Left hindlimb (tissue), 1 donor: ENCODE data around the gene CTNND2.

ENCODE experiments used
- DNase-seq: peaks from one replicate; pipeline ENCODE4 v3.0.0-alpha.2; 2018

CTNND2 gene

DNA sequence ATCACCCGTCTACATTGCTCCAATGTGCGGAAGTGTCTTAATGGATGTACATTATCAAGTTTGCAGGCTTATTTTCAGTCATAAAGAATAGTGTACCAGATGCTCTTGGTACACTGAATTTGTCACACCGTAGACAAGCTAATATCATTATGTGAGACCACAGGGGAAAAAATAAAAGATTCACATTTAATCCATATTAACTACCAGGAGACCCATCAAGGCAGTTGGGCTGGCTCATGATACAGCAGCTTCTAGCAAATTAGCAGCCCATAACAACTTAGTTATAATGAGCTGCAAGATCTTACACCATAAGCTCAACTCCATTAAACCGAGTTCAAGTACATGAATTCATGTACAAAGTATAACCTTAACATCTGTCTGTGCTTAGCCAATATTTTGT lies 324.9 kb downstream of the CTNND2 start:
- DNase-seq = no peak

DNA sequence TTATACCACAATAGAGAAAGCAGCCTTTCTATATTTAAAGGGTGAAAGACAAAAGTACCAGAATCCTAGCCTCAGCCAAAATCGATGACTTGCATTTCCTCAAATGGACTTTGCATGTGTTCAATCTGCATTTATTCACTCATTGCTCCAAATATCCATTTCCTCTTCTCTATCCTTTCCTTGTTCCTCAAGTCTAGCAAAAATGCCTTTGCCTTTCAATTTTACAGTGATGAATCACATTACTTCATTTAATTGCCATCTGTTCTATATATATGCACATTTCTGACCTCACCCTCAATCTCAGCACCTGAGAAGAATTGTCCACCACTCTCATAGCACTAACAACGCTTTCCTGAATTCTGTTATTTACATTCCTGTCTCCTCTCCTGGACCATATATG lies 329.5 kb downstream of the CTNND2 start:
- DNase-seq = no peak

DNA sequence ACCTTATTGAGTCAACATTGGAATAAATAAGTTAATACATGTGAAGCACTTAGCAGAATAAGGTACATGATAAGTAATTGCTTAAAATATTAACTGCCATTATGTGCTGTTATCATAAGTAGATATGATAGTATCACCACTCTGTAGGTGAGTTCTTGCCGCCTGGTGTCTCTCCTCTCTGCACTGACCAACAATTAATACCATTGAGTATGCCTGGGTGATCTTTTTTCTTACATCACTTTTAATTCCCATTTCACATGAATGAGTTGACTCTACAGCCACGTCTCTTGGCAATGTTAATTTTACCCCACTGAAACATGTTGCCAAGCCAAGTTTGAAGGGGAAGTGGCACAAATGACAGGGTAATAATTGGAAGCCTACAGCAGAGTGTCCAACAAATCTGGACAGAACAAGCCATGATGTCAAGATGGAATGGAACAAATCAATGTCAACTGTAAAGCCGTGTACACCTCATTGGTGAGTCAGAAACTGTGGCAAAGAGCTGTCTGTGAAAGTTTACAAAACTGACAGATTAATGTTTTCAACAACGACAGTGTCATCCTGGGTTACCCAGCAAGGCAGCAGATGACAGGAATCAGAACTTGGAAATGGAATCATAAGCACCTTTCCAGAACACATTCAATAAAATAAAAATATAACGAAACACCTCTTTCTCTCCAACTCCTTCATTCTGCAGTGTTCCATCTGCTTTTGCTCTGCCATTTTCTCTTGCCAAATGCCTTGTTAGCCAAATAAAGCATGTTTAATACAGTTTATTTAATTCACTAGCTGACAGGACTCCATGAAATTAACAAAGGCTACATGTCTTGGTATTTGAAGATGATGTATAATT lies 330.9 kb downstream of the CTNND2 start:
- DNase-seq = no peak

DNA sequence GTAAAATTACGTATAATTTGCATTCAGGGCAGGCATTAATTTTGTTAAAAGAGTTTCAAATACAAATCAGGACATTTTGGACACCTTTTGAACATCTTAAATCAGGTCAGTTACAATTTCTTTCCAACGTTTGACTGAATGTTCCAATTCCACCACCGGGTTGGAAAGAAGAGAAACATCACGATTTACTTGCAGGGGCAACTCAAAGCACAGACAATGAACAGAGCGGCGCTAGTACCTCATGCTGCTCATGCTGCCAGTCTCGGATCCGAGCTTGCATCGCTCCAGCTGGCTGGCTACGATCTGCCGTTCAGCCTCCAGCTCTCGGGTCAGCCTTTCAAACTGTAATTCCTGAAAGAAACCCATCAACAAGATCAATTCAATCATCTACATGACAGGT lies 339.5 kb downstream of the CTNND2 start:
- DNase-seq = no peak

DNA sequence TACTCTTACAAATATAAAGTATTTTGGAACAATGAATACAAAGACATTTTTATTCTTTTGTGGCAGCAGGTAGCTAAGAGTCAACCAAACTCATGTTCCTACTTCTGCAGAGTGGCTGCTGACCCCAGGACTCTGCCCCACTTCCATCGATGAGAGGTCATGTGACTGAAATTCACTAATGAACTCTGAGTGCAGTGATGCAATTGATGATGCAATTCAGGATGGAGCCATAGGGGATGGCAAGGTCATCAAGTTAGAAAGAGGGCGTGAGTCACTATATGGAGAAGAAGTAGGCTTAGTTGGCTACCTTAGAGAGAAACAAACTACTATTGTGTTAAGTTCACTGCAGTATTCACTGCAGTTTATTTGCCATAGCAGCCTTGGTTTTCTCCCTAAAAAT lies 340.4 kb downstream of the CTNND2 start:
- no peak for DNase-seq

DNA sequence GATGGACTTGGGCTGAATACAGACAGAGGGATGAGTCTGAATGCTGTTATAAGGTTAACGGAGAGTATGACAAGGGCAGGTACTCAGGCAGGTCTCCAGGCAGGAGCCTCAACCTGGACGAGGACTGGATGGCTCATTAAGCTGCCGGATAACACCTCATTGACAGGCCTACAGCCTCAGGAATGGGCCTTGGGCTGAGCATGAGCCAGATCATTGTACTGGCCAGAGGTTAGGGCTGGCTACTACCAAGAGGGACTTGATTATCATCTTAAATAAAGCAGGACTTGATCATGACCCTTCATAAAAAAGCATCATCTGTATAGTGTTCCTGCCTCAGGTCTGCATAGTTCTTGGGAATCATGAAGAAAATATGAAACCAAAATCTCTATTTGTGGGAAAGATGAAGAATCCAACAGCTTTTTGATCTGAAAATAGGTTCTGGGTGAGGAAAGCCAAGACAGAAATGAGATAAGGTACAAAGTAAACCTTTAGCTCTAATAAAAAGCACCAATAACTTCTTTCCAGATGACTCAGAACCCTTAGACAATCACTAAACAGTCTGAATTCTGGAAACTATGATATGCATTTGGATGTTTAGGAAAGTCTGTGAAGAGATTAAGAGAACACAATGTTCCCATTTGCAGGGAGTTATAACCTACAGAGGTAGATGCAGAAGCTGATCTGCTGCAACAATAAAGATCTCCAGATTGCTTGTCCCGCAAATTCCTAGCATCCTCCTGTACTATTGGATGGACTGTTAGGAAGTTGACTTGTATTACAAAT lies 343.1 kb downstream of the CTNND2 start:
- no peak for DNase-seq

DNA sequence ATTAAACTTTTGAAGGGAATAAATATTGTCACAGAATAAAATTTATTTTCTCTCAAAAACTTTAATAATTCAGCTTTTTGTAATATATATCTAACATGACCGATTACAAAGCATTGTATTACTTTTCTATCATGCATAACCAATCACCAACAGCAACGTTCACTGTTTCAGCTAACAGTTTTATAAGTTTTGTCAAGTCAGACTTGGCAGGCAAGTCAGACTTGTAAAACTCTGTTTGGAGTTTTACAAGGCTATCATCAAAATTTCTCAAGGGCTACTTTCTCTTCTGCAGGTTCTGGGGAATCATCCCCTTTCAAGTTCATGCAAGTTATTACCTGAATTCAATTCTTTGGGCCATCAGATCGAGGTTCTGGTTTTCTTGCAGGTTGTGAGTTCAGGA lies 347.2 kb downstream of the CTNND2 start:
- no peak for DNase-seq

DNA sequence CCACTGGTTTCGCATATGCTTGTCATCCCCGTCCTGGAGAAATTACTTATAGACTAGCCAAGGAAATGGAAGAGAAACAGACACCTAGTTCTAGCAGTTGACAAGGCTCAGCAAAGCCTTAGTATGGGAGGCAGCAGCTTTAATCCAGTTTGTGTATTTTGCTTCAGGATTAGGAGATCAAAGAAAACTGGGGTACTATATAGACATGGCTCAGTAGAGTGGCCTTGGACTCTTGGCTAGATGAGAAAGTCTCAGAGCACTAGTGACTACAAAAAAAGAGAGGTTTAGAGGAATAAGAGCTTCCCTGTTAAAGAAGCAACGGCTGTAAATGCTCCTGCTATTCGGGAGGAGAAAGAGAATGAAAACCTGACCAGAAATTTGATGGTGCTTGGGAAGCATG lies 349.1 kb downstream of the CTNND2 start:
- no peak for DNase-seq

DNA sequence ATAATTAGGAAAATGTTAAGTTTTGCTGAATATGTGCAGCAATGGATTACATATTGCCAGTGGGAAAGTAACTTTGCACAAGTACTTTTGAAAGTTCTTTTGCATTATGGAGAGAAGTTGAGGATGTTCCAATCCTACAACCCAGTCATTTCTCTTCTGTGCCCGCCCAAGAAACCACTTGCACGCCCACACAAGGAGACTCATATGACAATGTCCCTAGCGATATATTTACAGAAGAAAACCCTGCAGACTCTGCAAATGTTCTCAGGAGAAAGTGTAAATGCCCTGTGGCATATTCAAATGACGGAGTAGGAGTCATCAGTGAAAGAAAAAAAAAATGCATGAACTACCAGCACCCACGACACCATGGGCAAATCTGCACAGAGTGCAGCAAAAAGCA lies 356.5 kb downstream of the CTNND2 start:
- no peak for DNase-seq

DNA sequence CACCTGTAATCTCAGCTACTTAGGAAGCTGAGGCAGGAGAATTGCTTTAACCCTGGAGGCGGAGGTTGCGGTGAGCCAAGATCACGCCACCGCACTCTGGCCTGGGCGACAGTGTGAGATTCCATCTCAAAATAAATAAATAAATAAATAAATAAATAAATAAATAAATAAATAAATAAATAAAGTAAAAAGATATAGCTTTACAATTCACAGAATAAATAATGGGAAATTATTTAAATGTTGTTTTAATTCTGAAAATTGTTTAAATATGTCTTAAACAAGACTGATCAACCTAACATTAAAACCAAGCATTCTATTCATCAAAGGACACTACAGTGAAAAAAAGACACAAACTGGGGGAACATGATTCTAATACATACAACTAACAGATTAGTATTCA lies 357.1 kb downstream of the CTNND2 start:
- DNase-seq = no peak

DNA sequence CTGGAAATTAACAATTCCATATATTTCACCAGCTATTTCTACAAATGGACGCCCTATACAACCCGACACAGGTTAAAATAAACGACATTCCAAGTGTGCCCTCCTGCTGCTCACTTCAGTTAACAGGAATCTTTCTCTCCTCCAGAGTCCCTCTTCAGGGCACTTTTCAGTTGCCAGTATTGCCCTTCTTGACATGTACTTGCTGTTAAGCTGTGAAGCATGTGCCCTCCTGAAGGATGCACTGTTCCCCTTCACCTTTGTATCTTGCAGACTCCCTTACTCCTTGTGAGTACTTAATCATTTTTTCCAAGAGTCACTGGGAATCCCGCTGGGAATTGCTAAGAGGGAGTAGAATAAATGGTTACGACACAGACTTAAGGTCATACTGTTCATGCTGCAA lies 364.1 kb downstream of the CTNND2 start:
- DNase-seq = no peak

DNA sequence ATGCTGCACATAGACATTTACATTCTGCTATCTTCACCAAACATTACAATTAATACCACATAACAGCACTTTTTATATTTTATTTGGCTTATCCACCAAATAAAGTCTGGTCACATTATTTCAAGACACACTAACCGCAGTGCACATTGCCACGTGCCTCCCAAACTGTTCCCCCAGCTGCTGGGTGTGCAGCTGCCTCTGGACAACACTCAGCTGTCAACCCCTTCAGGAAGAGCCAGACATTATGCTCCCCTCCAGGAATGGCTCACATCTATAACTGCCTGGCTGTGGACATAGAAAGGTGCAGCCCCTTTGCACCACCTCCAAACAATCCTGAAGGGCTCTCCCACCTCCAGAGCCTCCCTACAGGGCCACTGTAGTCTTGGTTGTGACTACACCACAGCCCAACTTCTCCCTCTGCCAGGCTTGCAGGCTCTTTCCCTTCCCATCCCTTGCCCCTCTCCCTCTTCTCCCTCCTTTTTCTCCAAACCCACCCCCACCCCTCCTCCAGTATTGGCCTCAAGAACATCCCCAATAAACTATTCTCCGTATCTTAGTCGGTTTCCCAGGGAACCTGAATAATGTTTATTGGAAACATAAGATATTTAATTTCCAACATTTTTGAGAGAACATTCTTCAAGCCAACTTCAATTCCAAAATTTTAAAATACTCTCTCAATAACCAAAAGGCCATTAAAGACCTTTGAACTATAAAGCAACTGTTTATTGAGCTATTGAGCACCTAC lies 372.3 kb downstream of the CTNND2 start:
- peak; percentile 46 for DNase-seq

DNA sequence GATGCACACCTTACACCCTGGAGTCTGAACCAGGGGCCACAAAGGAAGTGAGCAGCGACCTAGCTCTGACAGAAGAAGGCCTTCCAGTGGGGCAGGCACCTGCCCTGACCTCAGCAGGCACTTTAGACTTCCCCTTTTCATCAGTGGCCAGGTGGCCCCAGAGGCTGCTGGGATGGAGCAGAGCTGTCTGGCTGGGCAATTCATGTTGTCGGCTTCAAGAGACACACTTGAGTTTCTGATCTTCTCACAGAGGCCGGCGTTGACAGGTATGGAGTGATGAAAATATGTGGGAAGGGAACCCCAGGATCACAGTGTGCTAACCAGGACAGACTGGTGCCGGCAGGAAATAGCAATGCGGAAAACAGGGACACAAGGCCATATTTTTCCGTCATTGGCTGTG lies 375.5 kb downstream of the CTNND2 start:
- DNase-seq = no peak

DNA sequence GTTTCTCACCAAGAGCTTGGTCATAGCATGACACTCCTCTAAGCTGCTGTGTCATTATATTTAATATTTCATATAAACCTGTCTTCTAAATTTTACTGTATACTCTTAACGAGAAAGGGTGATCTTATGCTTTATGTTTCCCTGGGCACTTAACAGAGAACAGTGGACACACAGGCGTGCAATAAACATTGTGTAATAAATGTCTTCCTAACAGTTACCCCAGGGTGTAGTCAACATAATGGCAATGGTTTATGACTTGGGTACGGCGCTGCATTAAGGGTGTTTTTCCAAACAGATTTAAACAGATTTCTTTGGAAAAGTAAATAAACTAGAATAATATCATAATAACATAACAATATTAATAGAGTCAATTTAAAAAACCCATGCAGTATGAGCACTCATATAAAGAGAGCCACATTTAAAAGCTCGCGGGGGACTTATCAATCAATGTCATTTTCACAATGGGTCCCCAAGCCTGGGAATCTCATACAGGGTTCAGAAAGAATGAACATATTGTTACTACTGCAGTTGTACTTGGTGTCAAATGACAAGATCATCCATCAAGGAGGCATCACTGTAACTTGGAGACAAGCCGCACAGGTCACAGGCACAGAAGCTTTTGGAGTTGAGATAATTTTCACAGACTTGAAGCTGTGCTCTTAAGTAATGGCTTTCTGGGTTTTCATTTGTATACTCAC lies 376.4 kb downstream of the CTNND2 start:
- no peak for DNase-seq

DNA sequence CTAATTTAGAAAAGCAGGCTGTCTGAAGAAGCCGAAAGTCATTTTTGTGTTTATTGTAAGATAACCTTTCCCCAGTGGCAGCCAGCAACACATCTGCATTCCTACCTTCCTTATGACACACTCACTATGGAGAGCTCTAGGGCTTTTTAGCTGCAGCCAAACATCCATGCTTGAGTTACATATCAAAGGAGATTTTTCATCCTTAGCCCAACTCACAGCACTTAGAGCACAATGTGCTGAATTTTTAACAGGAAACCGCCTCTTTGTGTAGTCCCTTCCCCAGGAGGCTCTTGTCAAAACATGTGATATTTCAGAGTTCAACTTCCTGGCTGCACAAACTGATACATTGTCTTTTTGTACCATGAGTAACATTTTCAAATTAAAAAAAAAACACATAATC lies 379.2 kb downstream of the CTNND2 start:
- DNase-seq = no peak

DNA sequence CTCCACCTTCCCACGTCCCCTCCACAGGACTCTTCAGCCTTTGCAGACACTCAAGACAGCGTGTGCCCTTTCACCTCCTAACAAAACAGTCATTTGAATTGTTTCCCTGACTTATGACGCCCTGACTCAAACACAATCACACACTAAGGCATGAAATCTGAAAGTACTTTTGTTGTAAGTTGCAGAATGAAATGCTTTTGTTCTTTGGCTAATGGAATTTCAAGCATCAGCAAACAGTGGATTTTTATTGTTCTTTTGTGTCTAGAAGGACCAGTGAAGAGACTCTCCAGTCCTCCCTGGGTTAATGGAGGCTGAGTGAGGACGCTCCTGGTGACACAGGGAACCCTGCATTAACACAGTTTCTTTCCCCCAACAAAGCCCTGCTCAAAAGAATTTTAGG lies 380.1 kb downstream of the CTNND2 start:
- DNase-seq = no peak

DNA sequence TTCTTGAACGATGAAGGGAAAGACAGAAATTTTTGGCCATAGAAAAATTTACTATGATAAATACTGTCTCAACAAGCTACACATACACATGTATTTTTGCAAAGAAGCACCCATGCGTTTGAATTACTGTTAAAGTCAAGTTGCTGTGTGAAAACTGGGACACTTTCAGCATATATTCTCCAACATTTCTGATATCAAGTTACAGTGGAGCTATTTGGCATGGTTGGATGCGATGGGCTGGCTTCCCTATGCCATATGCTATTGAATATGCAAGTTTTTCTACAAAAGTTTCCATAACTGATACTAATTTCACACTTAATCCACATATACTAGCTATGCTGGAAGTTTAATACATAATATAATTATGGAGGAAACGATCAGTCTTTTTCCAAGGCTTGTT lies 381.4 kb downstream of the CTNND2 start:
- DNase-seq = no peak

DNA sequence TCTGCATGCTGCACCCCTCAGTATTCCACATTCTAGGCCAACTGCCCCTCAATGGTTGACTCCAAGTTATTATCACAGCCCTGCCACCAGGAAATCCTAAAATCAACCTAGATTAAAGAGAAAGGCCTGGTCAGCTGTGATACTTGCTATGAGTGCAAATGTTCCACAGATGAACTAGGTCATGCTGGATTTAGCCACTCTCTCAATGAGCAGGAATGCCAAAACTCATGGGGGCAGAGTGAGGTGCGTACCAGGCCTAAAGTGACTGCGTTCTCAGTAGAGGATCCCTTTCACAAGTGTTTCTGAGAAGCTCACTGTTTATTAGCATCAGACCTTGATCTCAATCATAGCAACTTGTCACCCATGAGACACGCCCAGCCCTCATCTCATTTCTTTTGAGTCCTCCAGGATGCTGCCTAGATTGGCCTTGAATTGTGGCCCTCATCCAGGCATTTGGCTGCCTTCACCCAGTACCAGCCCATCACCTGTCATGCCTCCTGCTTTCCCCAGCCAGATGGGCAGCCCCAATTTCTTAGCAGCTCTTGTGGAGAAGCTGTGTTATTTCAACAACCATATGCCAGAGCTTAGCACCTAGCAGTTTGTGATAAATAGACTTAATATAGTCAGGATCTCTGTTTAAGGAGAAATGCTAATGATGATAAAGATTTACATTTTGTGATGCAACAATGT lies 383.9 kb downstream of the CTNND2 start:
- no peak for DNase-seq

DNA sequence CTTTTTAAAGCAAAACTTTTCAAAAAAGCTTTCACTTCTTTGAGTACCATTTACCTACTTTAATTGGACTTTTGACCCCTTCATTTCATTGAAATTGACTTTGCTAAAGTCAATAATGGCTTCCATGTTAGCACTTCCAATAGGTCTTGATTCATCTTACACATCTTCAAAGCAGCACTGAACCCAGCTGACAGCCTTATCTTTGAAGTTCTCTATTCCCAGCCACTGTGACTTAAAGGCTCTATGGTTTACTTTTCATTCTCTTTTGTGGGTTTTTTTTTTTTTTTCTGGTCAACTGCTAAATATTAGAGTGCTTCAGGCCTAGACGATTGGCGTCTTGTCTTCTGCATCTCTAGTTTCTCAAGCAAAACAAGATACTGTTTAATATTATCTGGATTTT lies 385.0 kb downstream of the CTNND2 start:
- no peak for DNase-seq

DNA sequence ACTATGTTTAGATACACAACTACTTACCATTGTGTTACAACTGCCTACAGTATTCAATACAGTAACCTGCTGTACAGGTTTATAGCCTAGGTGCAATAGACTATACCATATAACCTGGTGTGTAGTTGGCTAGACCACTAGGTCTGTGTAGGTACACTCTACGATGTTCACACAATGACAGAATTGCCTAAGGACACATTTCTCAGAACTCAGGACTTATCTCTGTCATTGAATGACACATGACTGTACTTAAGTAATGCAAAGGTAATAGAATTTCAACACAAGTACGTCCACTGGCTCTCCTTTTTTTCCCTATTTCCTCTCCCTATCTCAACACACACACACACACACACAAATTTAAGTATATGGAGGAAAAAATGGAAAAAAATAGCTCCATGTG lies 385.6 kb downstream of the CTNND2 start:
- DNase-seq = no peak

DNA sequence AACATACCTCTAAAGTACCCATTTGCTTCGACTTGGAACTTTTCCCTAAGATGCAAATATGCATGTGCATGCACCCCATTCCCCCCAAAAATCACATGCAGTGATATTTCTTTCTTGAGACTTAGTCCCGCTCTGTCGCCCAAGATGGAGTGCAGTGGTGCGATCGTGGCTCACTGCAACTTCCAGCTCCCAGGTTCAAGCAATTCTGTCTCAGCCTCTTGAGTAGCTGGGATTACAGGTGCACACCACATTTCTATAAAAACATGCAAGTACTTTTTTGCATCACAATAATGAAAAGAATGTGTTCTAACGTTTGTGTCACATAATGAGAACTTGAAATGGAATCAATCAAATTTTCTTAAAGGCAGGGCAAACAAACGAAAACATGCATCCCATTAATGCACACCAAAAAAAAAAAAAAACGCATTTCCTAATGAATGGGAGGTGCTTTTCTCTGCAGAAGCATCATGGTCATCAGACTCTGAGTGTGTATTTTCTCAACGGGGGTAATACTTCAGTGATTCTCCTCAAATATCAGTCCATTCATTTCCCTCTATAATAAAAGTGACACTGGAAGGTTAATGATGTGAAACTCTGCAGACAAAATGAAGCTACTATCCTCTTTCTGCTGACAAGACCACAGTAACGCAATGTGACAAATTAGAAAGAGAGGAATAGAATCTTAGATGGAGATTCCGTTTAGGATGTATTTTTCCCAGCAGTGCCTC lies 389.4 kb downstream of the CTNND2 start:
- no peak for DNase-seq

DNA sequence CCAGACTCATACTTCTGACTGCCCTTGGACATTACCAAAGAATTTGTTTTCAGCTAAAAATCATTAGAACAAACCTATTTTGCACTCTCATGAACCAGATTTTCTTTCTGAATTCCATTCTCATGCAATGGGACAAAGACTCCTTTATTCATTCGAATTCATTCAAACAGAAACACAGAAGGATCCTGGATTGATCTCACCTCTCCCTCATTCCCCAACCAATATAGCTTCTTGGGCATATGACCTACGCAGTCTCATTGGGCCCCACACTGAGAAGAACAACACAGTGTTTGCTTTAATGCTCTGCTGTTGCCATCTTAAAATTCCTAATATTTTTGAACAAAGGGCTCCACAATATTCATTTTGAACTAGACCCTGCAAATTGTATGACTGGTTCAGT lies 392.4 kb downstream of the CTNND2 start:
- DNase-seq = no peak
